Mesodermal cell (in vitro differentiated cells): Measurements from ENCODE around the gene ZNF747.
A peak's percentile ranks its signal among the peaks of the same experiment; 100 is the strongest.

Experiments used
- H3K27ac ChIP-seq: 2 replicates; pipeline ENCODE4 v1.7.0; 2013; ENCODE audit warnings: mild to moderate bottlenecking, low read depth, low read length, moderate library complexity; ENCODE audit not compliant: severe bottlenecking
- H3K36me3 ChIP-seq: 2 replicates; pipeline ENCODE4 v1.7.1; 2013; ENCODE audit warnings: mild to moderate bottlenecking, low read length, moderate library complexity; ENCODE audit not compliant: control insufficient read depth, insufficient read depth
- H3K4me1 ChIP-seq: one replicate; pipeline ENCODE4 v1.7.1; 2013; ENCODE audit warnings: mild to moderate bottlenecking, low read length; ENCODE audit not compliant: insufficient read depth, control insufficient read depth, poor library complexity, severe bottlenecking
- H3K4me3 ChIP-seq: 2 replicates; pipeline ENCODE4 v1.7.0; 2013; ENCODE audit warnings: low read length, control low read depth, mild to moderate bottlenecking; ENCODE audit not compliant: insufficient read depth, poor library complexity, severe bottlenecking; ENCODE audit errors: extremely low read depth
- H3K9me3 ChIP-seq: 2 replicates; pipeline ENCODE4 v1.7.1; 2013; ENCODE audit warnings: mild to moderate bottlenecking, low read length, moderate library complexity; ENCODE audit not compliant: control insufficient read depth
- WGBS, 2 experiments: methylation state at CpG; one replicate each; pipeline ENCODE4 v1.1.5; 2013; ENCODE audit warnings: missing lambda C conversion rate in 2 of 2; ENCODE audit not compliant: insufficient coverage in 2 of 2; 5-methylcytosine and 5-hydroxymethylcytosine counted together

The ZNF747 gene

DNA sequence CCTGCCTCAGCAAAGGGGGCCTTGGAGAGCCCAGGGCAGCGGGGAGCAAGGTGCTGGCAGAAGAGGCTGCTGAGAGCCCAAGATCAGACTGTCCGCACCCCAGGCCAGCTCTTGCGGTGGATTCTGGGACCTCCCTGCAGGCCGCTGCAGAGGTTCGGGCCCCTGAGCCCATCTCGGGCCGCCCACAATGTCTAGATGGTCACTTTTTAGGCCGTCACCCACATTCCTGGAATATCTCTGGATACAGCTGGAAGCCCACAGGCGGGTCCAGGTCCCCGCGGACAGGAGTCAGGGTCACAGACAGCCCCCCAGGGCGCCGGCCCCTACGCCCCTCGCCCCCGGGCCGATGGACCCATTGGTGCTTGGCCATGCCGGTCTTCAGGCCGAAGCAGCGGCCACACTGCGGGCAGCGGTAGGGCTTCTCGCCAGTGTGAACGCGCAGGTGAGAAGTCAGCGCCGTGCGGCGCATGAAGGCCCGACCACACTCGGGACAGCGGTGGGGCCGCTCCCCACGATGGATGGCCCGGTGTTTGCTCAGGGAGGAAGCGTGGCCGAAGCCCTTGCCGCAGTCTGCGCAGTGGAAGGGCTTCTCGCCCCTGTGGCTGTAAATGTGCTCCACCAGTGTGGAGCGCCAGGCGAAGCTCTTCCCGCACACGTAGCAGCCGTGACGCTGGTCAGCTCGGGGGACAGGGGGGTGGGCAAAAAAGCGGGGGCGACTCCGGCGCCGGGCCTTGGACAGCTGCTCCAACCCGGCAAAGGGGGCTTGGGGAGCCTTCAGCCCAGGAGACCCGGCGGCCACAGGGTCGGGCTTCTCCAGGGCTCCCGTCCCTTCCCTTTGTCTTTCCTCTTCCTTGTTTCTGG, 2.1 kb downstream of the ZNF747 start:
- H3K4me1 ChIP-seq, result peaks cover 17% of the 10 kb centered on the region
- WGBS, 2 experiments, result 96 to 97% methylated on average over 47 to 53 of the region's 57 CpGs
- H3K4me3 ChIP-seq, result no peak overlapping the region
- no peak overlapping the region for H3K27ac ChIP-seq
- H3K36me3 ChIP-seq, result peaks cover 30% of the 10 kb centered on the region
- no peaks in the 10 kb centered on the region for H3K9me3 ChIP-seq

DNA sequence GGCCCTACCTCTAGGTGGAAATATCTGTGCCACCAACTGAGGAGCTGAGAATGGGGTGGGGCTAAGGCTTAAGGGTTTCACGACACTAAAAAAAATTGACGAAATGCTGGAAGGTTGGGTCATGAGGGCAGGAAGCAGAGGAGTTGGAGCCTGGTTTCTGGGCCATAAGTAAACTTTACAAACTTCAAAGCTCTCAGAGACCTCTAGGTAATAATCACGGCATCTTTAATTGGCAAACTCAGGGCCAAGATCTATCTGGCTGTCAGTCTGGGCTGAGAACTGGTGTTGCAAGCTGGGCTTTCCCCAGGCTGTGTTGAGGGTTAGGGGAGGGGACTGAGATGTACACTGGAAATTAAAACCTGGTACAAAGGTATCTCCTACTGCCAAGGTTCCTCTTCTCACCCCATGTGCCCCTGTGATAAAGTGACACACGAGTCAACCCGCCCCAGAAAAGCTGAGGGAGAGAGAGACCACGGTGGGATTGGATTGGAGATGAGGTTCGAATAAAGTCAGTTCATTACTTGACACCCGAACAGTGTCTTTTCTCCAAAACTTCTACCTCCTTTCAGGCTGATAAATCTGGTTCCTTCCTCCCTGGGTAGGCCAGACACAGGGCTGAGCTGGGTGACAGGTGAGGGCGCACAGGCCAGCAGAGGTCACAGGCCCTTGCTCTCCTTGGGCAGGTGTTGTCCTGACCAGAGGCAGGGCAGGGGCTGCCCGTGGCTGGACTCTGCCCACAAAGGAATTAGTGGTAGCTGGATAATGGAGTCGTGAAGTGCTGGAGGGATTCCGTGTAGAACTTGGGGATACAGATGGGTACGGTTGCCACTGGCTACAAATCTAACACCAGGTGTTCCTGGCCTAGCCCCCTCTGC, 4.3 kb downstream of the ZNF747 start:
- 96 to 100% methylated on average over 6 to 7 of the region's 13 CpGs for WGBS, 2 experiments
- no peak overlapping the region for H3K4me3 ChIP-seq
- peaks cover 25% of the 10 kb centered on the region for H3K36me3 ChIP-seq

DNA sequence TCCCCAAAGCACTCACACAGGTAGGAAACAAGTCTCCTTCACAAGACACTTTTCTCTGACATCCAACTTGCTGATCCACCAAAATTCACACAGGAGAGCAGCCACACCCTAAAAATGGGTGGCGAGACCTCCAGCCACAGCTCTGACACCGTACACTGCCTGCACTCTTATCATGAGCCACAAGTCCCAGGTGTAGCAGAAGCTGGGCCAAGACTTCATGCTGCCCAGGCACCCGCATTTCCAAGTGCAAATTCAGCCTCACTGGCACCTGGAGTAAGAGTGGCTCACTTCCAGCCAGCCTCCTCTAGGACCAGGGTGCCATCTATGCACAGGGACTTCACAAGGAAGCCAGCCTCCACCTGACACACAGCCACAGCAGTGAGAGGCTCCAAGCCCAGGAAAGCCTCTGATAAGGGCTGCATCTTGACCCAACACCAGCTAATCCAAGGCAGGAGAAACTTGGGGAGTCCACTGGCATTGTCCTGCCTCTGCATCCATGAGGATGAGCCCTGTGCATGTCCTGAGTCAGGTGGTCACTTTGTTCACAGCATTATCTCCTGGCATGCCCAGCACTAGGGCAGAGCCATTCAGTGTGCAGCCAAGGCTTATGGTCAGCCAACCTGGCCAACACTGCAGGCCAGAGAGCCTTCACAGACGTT, 5.7 kb downstream of the ZNF747 start:
- no peaks in the 10 kb centered on the region for H3K9me3 ChIP-seq
- no peak overlapping the region for H3K27ac ChIP-seq

More for the DNA sequence above, 4.3 kb downstream of the ZNF747 start:
- H3K9me3 ChIP-seq, result no peaks in the 10 kb centered on the region
- H3K4me1 ChIP-seq, result peaks cover 16% of the 10 kb centered on the region
- H3K27ac ChIP-seq, result no peak overlapping the region

DNA sequence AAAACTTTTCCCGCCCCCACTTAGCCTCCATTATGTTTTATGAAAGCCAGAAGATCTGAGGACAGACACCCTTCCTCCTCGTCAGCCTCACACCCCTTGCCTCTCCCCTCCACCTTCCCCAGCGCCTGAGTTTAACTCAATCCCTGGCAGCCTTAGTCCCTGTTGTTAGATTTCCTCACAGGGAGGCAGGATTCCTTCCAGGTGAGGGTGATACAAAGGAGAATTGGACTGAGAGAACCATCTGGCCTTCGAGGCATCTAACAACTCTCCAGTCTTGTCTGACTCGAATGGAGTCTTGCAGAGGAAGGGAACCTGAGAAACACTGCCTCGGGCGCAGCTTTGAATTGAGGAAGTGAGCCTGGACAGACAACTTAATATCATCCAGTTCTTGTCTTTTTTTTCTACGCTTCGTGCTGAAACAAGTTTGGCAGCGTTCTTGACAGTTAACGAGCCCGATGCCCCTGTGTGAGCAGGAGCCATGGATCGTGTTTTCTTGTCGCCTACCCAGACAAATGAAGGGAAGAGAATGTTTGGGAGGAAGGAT, 7.0 kb downstream of the ZNF747 start:
- 49 to 57% methylated on average over 10 to 13 of the region's 14 CpGs for WGBS, 2 experiments
- peak overlapping the region; percentile 72 for H3K27ac ChIP-seq
- H3K9me3 ChIP-seq, result no peaks in the 10 kb centered on the region
- peaks cover 30% of the 10 kb centered on the region for H3K36me3 ChIP-seq
- peaks cover 7% of the 10 kb centered on the region for H3K4me1 ChIP-seq
- no peak overlapping the region for H3K4me3 ChIP-seq

More for the DNA sequence above, 5.7 kb downstream of the ZNF747 start:
- Histone ChIP-seq H3K36me3 (peaks cover 34% of the 10 kb centered on the region), H3K4me1 (peaks cover 16% of the 10 kb centered on the region), H3K4me3 (no peak overlapping the region)
- WGBS, 2 experiments, result 90 to 98% methylated on average over 4 of the region's 4 CpGs

DNA sequence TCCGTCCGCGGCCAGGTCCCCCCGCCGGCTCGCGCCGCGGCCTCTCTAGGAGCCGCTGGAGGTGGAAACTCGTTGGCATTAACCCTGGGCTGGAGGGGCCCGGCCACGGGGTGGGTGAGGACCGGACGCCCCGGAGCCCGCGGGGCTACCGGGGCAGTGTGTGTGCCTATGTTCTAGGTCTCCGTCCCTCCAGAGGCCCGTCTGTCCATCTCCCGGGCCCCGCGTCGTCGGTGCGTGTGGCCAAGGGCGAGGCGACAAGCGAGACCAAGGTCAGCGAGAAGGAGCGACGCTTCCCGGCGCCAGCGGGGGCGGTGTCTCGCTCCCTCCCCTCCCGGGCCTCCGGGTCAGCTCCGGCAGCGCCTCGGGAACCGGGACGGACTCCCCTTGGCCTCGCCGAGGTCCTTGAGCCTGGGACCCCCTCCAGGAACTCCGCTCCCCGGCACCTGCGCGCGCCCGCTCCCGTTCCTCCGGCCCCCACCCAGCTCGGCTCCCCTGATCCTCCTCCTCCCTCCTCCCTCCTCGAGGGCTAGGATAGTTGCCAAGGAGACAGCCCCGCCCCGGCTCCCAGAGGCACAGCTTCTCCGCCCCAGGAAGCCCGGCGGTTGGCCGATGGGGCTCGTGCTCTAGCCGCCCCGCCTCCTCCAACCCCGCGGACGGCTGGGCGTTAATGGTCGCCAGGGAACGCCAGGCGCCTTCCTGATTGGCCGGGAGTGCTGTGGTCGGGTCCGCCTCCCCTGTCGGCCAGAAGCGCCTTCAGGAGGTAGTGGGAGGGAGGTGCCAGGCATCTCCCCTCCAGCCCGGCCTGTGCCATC, 7.6 kb downstream of the ZNF747 start:
- Histone ChIP-seq H3K36me3 (peaks cover 23% of the 10 kb centered on the region), H3K4me1 (peaks cover 7% of the 10 kb centered on the region), H3K9me3 (no peaks in the 10 kb centered on the region), H3K4me3 (peak overlapping the region; percentile 70), H3K27ac (peak overlapping the region; percentile 87)
- WGBS, 2 experiments, result 0% methylated on average over 49 to 59 of the region's 79 CpGs

DNA sequence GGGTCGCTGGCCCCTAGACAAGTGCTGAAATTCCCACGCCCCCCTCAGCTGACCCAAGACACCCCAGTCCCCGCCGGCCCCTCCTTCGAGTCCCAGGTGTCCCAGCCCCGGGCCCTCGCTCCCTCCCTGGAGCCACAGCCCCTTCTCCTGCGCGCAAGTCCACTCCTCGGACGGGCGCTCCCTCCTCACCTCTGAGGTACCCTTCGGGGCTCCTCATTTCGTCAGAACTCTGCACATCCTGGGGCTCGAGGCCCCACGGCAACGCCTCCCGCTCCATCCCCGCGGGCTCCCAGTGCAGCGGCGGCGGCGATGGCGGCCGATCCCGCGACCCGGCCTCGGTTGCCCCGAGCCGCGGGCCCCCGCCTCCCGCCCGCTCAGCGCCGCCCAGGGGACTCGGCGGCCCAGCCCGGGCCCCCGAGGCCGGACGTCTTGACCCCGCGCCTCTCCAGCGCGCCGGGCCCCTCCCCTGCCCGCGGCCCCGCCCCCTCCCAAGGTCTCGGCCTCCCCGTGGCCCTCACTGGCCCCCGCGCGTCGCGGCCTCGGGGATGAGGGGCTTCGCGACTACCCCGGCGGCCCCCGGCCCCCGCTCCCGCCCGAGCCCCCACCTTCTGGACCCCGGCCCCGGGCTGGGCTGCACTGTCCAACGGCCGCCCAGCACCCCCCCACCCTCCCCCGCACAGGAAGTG, 8.4 kb downstream of the ZNF747 start, which contains the start of gene ZNF768:
ZNF768 (minus strand) TSS at position 430 of the 686 bp plus-strand sequence; CDS start at position 277, 153 bp downstream.
- Histone ChIP-seq H3K36me3 (peaks cover 19% of the 10 kb centered on the region), H3K27ac (peak within 1 kb of the TSS; percentile 87), H3K9me3 (no peaks in the 10 kb centered on the region), H3K4me1 (peaks cover 7% of the 10 kb centered on the region), H3K4me3 (peak within 1 kb of the TSS; percentile 70)
- WGBS, 2 experiments, result 0 to 1% methylated on average over 43 to 46 of the region's 73 CpGs

DNA sequence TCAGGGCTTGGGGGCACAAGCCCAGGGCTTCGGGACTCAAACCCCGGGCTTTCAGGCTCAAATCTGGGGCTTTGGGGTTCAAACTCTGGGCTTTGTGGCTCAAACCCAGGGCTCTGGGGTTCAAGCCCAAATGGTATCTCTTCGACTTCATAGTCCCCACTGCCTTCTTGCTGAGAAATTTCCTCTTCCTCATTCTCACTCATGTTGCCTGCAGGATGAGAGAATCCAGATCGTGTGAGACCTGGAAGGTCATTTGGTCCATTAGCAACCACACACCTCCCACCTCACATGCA, 8.9 kb downstream of the ZNF747 start:
- 67 to 78% methylated on average over 3 to 4 of the region's 4 CpGs for WGBS, 2 experiments
- H3K36me3 ChIP-seq, result peaks cover 14% of the 10 kb centered on the region
- no peak overlapping the region for H3K27ac ChIP-seq
- H3K4me3 ChIP-seq, result peak overlapping the region; percentile 70
- H3K9me3 ChIP-seq, result no peaks in the 10 kb centered on the region
- H3K4me1 ChIP-seq, result peaks cover 7% of the 10 kb centered on the region

DNA sequence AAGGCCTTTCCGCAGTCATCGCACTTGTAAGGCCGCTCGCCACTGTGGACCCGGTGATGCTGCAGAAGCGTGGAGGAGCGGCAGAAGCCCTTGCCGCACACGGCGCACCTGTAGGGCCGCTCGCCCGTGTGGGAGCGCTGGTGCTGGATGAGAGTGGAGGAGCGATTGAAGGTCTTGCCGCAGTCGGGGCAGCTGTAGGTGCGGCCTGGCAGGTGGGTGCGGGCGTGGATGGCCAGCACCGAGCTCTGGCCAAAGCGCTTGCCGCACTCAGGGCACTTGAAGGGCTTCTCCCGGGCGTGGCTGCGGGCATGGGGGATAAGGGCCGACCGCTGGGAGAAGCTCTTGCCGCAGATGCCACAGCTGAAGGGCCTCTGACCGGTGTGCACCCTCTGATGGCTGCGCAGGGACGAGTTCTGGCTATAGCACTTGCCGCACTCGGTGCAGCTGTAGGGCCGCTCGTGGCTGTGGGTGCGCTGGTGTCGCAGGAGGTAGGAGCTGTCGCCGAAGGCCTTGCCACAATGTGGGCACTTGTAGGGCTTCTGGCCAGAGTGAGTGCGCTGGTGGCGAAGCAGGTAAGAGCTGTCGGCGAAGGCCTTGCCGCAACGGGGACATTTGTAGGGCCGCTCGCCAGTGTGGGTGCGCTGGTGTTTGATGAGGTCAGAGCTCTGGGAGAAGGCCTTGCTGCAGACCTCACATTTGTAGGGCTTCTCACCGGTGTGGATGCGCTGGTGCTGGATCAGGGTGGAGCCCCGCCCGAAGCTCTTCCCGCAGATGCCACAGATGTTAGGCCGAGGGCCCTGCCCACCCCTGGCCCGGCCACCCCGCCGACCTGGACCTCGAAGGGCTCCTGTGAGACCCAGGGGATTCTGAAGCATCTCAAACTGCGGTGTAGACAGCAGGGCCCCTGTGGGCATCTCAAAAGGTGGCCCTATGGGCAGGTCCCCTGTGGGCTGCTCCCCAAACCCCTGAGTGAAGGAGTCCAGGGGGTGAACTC, 9.8 kb downstream of the ZNF747 start:
- Histone ChIP-seq H3K4me1 (peaks cover 7% of the 10 kb centered on the region), H3K4me3 (no peak overlapping the region)

More for the DNA sequence above, 9.8 kb downstream of the ZNF747 start:
- Histone ChIP-seq H3K36me3 (peaks cover 9% of the 10 kb centered on the region), H3K9me3 (no peaks in the 10 kb centered on the region), H3K27ac (no peak overlapping the region)
- 96 to 98% methylated on average over 52 to 60 of the region's 60 CpGs for WGBS, 2 experiments
